ENCODE data around the gene TINAG.

The TINAG gene

DNA sequence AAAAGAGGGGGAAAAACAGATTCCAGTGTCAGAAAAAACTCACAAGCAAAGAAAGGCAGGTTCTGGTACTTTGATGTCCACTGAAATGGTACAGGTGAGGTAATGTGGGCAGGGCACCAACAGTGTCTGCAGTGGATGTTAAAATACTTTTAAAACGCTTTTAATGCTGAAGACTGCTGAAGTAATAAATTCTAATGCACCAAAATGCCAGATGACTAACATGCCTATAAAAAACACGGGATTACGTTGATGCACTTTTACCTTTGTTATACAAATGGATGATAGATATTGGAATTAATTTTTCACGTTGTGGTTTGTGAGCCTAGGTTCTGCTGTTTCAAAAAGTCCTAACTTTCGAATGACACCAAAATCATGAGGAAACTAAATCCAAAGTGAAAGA lies 83.3 kb downstream of the TINAG start:
- no peak overlapping the region for H3K4me2 ChIP-seq (ENCODE audit: low read depth, low read length, poor library complexity, severe bottlenecking)
- H3K27ac ChIP-seq (ENCODE audit: low read depth, low read length): no peak overlapping the region
- H3K9me2 ChIP-seq (replicated peaks; ENCODE audit: insufficient read depth, low read length): no peaks in the 10 kb centered on the region
- H3K27me3 ChIP-seq (ENCODE audit: low read length): no peaks in the 10 kb centered on the region
- H3K4me3 ChIP-seq (ENCODE audit: insufficient read depth, low read length, poor library complexity, severe bottlenecking): no peak overlapping the region
- H3K9me3 ChIP-seq (ENCODE audit: insufficient read depth, low read length): no peaks in the 10 kb centered on the region; the same call in 1 of the 2 replicates
- H3K36me3 ChIP-seq (ENCODE audit: low read length): no peaks in the 10 kb centered on the region
- H4K20me1 ChIP-seq (ENCODE audit: low read depth, low read length): no peaks in the 10 kb centered on the region
- no peak overlapping the region for H2AFZ ChIP-seq (ENCODE audit: low read depth, low read length, severe bottlenecking)
- H3F3A ChIP-seq (ENCODE audit: insufficient read depth): no peaks in the 10 kb centered on the region
- H3K9ac ChIP-seq (ENCODE audit: low read length): no peak overlapping the region
- TF ChIP-seq, protein P1, sequence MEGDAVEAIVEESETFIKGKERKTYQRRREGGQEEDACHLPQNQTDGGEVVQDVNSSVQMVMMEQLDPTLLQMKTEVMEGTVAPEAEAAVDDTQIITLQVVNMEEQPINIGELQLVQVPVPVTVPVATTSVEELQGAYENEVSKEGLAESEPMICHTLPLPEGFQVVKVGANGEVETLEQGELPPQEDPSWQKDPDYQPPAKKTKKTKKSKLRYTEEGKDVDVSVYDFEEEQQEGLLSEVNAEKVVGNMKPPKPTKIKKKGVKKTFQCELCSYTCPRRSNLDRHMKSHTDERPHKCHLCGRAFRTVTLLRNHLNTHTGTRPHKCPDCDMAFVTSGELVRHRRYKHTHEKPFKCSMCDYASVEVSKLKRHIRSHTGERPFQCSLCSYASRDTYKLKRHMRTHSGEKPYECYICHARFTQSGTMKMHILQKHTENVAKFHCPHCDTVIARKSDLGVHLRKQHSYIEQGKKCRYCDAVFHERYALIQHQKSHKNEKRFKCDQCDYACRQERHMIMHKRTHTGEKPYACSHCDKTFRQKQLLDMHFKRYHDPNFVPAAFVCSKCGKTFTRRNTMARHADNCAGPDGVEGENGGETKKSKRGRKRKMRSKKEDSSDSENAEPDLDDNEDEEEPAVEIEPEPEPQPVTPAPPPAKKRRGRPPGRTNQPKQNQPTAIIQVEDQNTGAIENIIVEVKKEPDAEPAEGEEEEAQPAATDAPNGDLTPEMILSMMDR (IDR thresholded peaks at IDR 0.05; ENCODE audit: insufficient read depth, low read length, poor library complexity, severe bottlenecking): no peak
- TF ChIP-seq EZH2phosphoT487 (conservative IDR thresholded peaks at IDR 0.05; ENCODE audit: low read length): no peak
- no peaks in the 10 kb centered on the region for H3K79me2 ChIP-seq (ENCODE audit: insufficient read depth, low read length)

DNA sequence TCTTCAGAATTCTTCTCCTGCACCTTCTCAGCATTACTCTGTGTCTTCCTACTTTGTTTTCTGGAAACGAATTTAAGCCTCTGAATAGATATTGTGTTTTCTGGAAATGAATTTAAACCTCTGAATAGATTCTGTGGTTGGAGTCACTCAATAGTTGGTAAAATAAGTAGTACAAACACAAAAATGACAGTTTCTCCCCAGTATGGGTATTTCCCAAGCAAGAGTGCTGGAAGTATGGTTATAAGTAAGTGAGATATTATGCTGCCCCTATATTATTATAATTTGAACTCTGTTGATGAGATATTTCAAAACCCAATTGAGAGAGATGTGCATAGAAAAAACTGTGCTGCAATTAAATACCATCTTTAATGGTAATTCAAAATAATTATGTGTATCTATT lies 94.9 kb downstream of the TINAG start:
- Histone ChIP-seq H3K27ac (ENCODE audit: low read depth, low read length) (no peak overlapping the region), H3K4me2 (ENCODE audit: low read depth, low read length, poor library complexity, severe bottlenecking) (no peak overlapping the region), H3K4me3 (ENCODE audit: insufficient read depth, low read length, poor library complexity, severe bottlenecking) (no peak overlapping the region), H3K9ac (ENCODE audit: low read length) (no peak overlapping the region), H3K79me2 (ENCODE audit: insufficient read depth, low read length) (no peaks in the 10 kb centered on the region), H4K20me1 (ENCODE audit: low read depth, low read length) (no peaks in the 10 kb centered on the region), H3K36me3 (ENCODE audit: low read length) (no peaks in the 10 kb centered on the region), H3K27me3 (ENCODE audit: low read length) (no peaks in the 10 kb centered on the region), H3F3A (ENCODE audit: insufficient read depth) (no peaks in the 10 kb centered on the region), H3K9me3 (ENCODE audit: insufficient read depth, low read length) (no peaks in the 10 kb centered on the region), H3K9me2 (replicated peaks; ENCODE audit: insufficient read depth, low read length) (no peaks in the 10 kb centered on the region), H2AFZ (ENCODE audit: low read depth, low read length, severe bottlenecking) (no peak overlapping the region)
- TF ChIP-seq, protein P1 (IDR thresholded peaks at IDR 0.05; ENCODE audit: insufficient read depth, low read length, poor library complexity, severe bottlenecking): no peak
- TF ChIP-seq EZH2phosphoT487 (conservative IDR thresholded peaks at IDR 0.05; ENCODE audit: low read length): no peak

DNA sequence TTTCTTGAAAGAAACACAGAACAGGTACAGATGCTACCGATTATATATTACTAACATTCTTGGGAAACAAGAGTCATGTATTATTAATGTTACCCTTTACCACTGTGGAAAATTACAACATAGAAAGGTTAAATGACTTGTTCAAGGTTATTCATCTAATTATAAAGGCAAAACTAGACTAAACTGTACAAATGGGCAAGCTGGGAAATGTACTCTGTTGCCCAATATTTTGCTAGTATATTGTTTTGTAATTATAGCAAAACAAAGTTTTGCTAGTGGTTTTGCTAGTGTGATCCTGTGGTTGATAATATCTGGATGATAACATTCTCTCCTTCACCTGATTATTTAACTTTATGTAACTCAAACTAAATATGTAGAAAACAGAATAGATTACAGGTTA lies 96.5 kb downstream of the TINAG start:
- TF ChIP-seq EZH2phosphoT487 (conservative IDR thresholded peaks at IDR 0.05; ENCODE audit: low read length): no peak
- TF ChIP-seq, protein P1 (IDR thresholded peaks at IDR 0.05; ENCODE audit: insufficient read depth, low read length, poor library complexity, severe bottlenecking): no peak

More for the DNA sequence above, 96.5 kb downstream of the TINAG start:
- H3F3A ChIP-seq (ENCODE audit: insufficient read depth): no peaks in the 10 kb centered on the region
- H3K9ac ChIP-seq (ENCODE audit: low read length): no peak overlapping the region
- no peak overlapping the region for H2AFZ ChIP-seq (ENCODE audit: low read depth, low read length, severe bottlenecking)
- H3K27ac ChIP-seq (ENCODE audit: low read depth, low read length): no peak overlapping the region
- no peaks in the 10 kb centered on the region for H3K9me3 ChIP-seq (ENCODE audit: insufficient read depth, low read length)
- no peaks in the 10 kb centered on the region for H3K79me2 ChIP-seq (ENCODE audit: insufficient read depth, low read length)
- H3K4me2 ChIP-seq (ENCODE audit: low read depth, low read length, poor library complexity, severe bottlenecking): no peak overlapping the region
- H3K27me3 ChIP-seq (ENCODE audit: low read length): no peaks in the 10 kb centered on the region
- H4K20me1 ChIP-seq (ENCODE audit: low read depth, low read length): no peaks in the 10 kb centered on the region
- no peaks in the 10 kb centered on the region for H3K9me2 ChIP-seq (replicated peaks; ENCODE audit: insufficient read depth, low read length)
- no peak overlapping the region for H3K4me3 ChIP-seq (ENCODE audit: insufficient read depth, low read length, poor library complexity, severe bottlenecking)
- no peaks in the 10 kb centered on the region for H3K36me3 ChIP-seq (ENCODE audit: low read length)
